BE2C (cell line): ENCODE data around the gene ETV4.

Source experiments
- DNase-seq: peaks from one replicate; pipeline ENCODE4 v3.0.0-alpha.2; 2020
- H3K27me3 ChIP-seq: fragments of 250-450 bp; sonication (Bioruptor Pico); 2 replicates; pipeline ENCODE4 v1.5.1; 2020; ENCODE audit warnings: mild to moderate bottlenecking
- H3K36me3 ChIP-seq: fragments of 250-450 bp; sonication (Bioruptor Pico); 2 replicates; pipeline ENCODE4 v1.5.1; 2020; ENCODE audit warnings: mild to moderate bottlenecking
- H3K4me1 ChIP-seq: fragments of 250-450 bp; sonication (Bioruptor Pico); 2 replicates; pipeline ENCODE4 v1.5.1; 2020
- H3K4me3 ChIP-seq: 2 replicates; pipeline ENCODE4 v1.5.1; 2011; ENCODE audit warnings: low read depth, low read length
- H3K9me3 ChIP-seq: fragments of 250-450 bp; sonication (Bioruptor Pico); 2 replicates; pipeline ENCODE4 v1.5.1; 2020
- CTCF ChIP-seq: IDR thresholded peaks from 2 replicates; pipeline ENCODE4 v1.5.1; 2012; ENCODE audit warnings: mild to moderate bottlenecking, low read depth, low read length

The ETV4 gene

GRCh38 chr17:43533699-43534098 lies 12.4 kb downstream of the ETV4 start:
- Histone ChIP-seq H3K27me3 (no peaks in the 10 kb centered on the region), H3K9me3 (no peaks in the 10 kb centered on the region), H3K36me3 (no peaks in the 10 kb centered on the region; the same call in none of the 2 replicates), H3K4me1 (peaks cover 24% of the 10 kb centered on the region), H3K4me3 (no peak overlapping the region)
- DNase-seq = no peak
- TF ChIP-seq CTCF = 0 out of 2 replicates have a peak, but pooled peaks have one; percentile 2

GRCh38 chr17:43532581-43532980 lies 13.6 kb downstream of the ETV4 start:
- no peak for TF ChIP-seq CTCF
- Histone ChIP-seq H3K4me1 (peaks cover 24% of the 10 kb centered on the region), H3K36me3 (peaks cover 3% of the 10 kb centered on the region), H3K27me3 (no peaks in the 10 kb centered on the region), H3K9me3 (no peaks in the 10 kb centered on the region), H3K4me3 (no peak overlapping the region)
- DNase-seq = no peak

- H3K27me3 ChIP-seq = no peaks in the 10 kb centered on the region
- no peaks in the 10 kb centered on the region for H3K9me3 ChIP-seq
- H3K4me1 ChIP-seq = peaks cover 23% of the 10 kb centered on the region
- peaks cover 8% of the 10 kb centered on the region for H3K36me3 ChIP-seq
- no peak for TF ChIP-seq CTCF
- H3K4me3 ChIP-seq = no peak overlapping the region
- DNase-seq = no peak
Measured at GRCh38 chr17:43531955-43532354, 14.2 kb downstream of the ETV4 start.

GRCh38 chr17:43531082-43531378 lies 15.1 kb downstream of the ETV4 start:
- no peak for DNase-seq
- peaks cover 10% of the 10 kb centered on the region for H3K36me3 ChIP-seq
- no peak overlapping the region for H3K4me3 ChIP-seq
- no peaks in the 10 kb centered on the region for H3K9me3 ChIP-seq
- no peak for TF ChIP-seq CTCF
- peaks cover 13% of the 10 kb centered on the region for H3K4me1 ChIP-seq
- no peaks in the 10 kb centered on the region for H3K27me3 ChIP-seq

GRCh38 chr17:43530288-43531081 lies 15.7 kb downstream of the ETV4 start:
- no peak for TF ChIP-seq CTCF
- peaks cover 11% of the 10 kb centered on the region for H3K4me1 ChIP-seq
- peak; percentile 75 for DNase-seq
- H3K4me3 ChIP-seq = peak overlapping the region; percentile 6; the same call in 1 of the 2 replicates
- H3K36me3 ChIP-seq = peaks cover 12% of the 10 kb centered on the region
- no peaks in the 10 kb centered on the region for H3K9me3 ChIP-seq
- no peaks in the 10 kb centered on the region for H3K27me3 ChIP-seq

- Histone ChIP-seq H3K36me3 (peaks cover 12% of the 10 kb centered on the region), H3K4me3 (peak overlapping the region; percentile 6; the same call in 1 of the 2 replicates), H3K9me3 (no peaks in the 10 kb centered on the region), H3K27me3 (no peaks in the 10 kb centered on the region), H3K4me1 (peaks cover 11% of the 10 kb centered on the region)
- no peak for DNase-seq
- TF ChIP-seq CTCF = no peak
Measured at GRCh38 chr17:43529947-43530287, 16.2 kb downstream of the ETV4 start.
